Glomerular visceral epithelial cell (primary cell): Measurements from ENCODE around the gene RLN1.
A peak's percentile ranks its signal among the peaks of the same experiment; 100 is the strongest.
"Not testable (repeated sequence)": the region's sequence is repeated elsewhere in the genome, so short reads cannot be mapped to it uniquely, and the experiment has no call there.

Experiments used
- DNase-seq: peaks from one replicate; pipeline ENCODE4 v3.0.0-alpha.2; 2016; ENCODE audit errors: extremely low spot score

The RLN1 gene

GRCh38 chr9:5338992-5339981 is at the start of gene RLN1:
Gene RLN1 (minus strand): TSS chr9:5339876. CDS start chr9:5339746, 130 bp downstream.
- DNase-seq: not testable (repeated sequence)

- DNase-seq: peak; percentile 89
These were observed 49.5 kb upstream of the RLN1 start for GRCh38 chr9:5389109-5389732.

GRCh38 chr9:5388026-5388819 is 48.5 kb upstream of the RLN1 start:
- peak; percentile 66 for DNase-seq

- DNase-seq: no peak
These were observed 44.8 kb upstream of the RLN1 start for GRCh38 chr9:5384436-5384835.

GRCh38 chr9:5382479-5382878 is 42.8 kb upstream of the RLN1 start:
- DNase-seq: no peak

- DNase-seq: no peak
These were observed 36.3 kb upstream of the RLN1 start for GRCh38 chr9:5375790-5376477.

GRCh38 chr9:5375091-5375490 is 35.4 kb upstream of the RLN1 start:
- DNase-seq: no peak

- DNase-seq: no peak
These were observed 24.8 kb upstream of the RLN1 start for GRCh38 chr9:5364294-5365024.

- DNase-seq: no peak
These were observed 21.8 kb upstream of the RLN1 start for GRCh38 chr9:5361326-5362010.

GRCh38 chr9:5360341-5360740 is 20.7 kb upstream of the RLN1 start:
- no peak for DNase-seq

- no peak for DNase-seq
These were observed 17.9 kb upstream of the RLN1 start for GRCh38 chr9:5357431-5358105.

- no peak for DNase-seq
These were observed 16.1 kb upstream of the RLN1 start for GRCh38 chr9:5355817-5356216.

GRCh38 chr9:5355226-5355625 is 15.6 kb upstream of the RLN1 start:
- no peak for DNase-seq

- DNase-seq: no peak
These were observed 14.5 kb upstream of the RLN1 start for GRCh38 chr9:5354184-5354583.

GRCh38 chr9:5352637-5353248 is 13.1 kb upstream of the RLN1 start:
- no peak for DNase-seq

- no peak for DNase-seq
These were observed 3.0 kb downstream of the RLN1 start for GRCh38 chr9:5336688-5337087.

GRCh38 chr9:5331276-5331675 is 8.4 kb downstream of the RLN1 start:
- DNase-seq: not testable (repeated sequence)

- no peak for DNase-seq
These were observed 12.7 kb downstream of the RLN1 start for GRCh38 chr9:5326893-5327548.

- no peak for DNase-seq
These were observed 13.5 kb downstream of the RLN1 start for GRCh38 chr9:5326187-5326586.
